GM10266 (cell line): Measurements from ENCODE around the gene UQCRQ.

Source experiments
- DNase-seq: peaks from one replicate; pipeline ENCODE4 v3.0.0; 2012; ENCODE audit errors: extremely low spot score
- CTCF ChIP-seq: IDR thresholded peaks from 2 replicates; pipeline ENCODE4 v1.5.1; 2012; ENCODE audit warnings: mild to moderate bottlenecking, low read depth; ENCODE audit not compliant: control insufficient read depth, insufficient read depth; ENCODE audit errors: missing control alignments

Gene UQCRQ

GRCh38 chr5:132901730-132902129 is 35.3 kb downstream of the UQCRQ start:
- TF ChIP-seq CTCF, result no peak
- DNase-seq, result no peak

GRCh38 chr5:132905938-132906337 is 39.5 kb downstream of the UQCRQ start:
- no peak for TF ChIP-seq CTCF
- no peak for DNase-seq

GRCh38 chr5:132907161-132907560 is 40.7 kb downstream of the UQCRQ start:
- TF ChIP-seq CTCF, result no peak
- no peak for DNase-seq

DNA sequence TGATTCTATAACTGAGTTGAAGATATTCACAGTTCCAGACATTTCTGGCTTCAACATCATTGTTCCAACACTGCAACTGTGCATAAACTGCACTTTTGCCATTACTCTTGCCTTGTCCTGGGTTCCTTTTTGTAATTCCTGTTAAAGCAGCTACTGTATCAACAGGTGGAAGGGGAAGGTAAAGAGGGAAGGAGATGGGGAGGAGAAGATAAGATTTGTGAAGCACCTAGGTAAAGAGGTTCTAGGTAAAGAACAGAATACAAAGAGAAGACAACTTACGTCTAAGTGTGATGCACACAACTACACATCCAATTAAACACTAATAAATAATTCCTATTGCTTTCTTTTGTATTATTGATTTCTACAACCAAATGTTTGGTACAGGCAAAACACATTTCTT is 43.3 kb downstream of the UQCRQ start:
- TF ChIP-seq CTCF, result no peak
- no peak for DNase-seq

GRCh38 chr5:132915681-132916080 is 49.2 kb downstream of the UQCRQ start:
- TF ChIP-seq CTCF, result no peak
- DNase-seq, result no peak

GRCh38 chr5:132916086-132916485 is 49.6 kb downstream of the UQCRQ start:
- no peak for TF ChIP-seq CTCF
- no peak for DNase-seq
